HAP-1 (cell line): ENCODE measurements around the gene POM121.
A peak's percentile ranks its signal among the peaks of the same experiment; 100 is the strongest.
"Not testable (repeated sequence)": the region's sequence is repeated elsewhere in the genome, so short reads cannot be mapped to it uniquely, and the experiment has no call there.

Source experiments
- DNase-seq, 2 experiments: peaks; one replicate each; pipeline ENCODE4 v3.0.0-alpha.2; 2016 to 2020; ENCODE audit warnings: low spot score in 2 of 2
- H3K27me3 ChIP-seq: fragments of 250-450 bp; sonication (Bioruptor Pico); 2 replicates; pipeline ENCODE4 v1.5.1; 2020; ENCODE audit warnings: low read depth, mild to moderate bottlenecking, moderate library complexity
- H3K36me3 ChIP-seq: fragments of 250-450 bp; sonication (Bioruptor Pico); replicated peaks from 2 replicates; pipeline ENCODE4 v1.5.1; 2020; ENCODE audit warnings: mild to moderate bottlenecking
- H3K4me1 ChIP-seq: fragments of 250-450 bp; sonication (Bioruptor Pico); 2 replicates; pipeline ENCODE4 v1.5.1; 2020; ENCODE audit warnings: mild to moderate bottlenecking
- H3K4me3 ChIP-seq: fragments of 250-450 bp; sonication (Bioruptor Pico); 2 replicates; pipeline ENCODE4 v1.5.1; 2020; ENCODE audit warnings: mild to moderate bottlenecking, moderate library complexity
- H3K9me3 ChIP-seq: fragments of 250-450 bp; sonication (Bioruptor Pico); 2 replicates; pipeline ENCODE4 v1.5.1; 2020; ENCODE audit warnings: mild to moderate bottlenecking, moderate library complexity
- in situ Hi-C: fragments of 300-500 bp; cut with MboI; formaldehyde crosslinking; loops from 3 replicates; pipeline ENCODE4 v1.14.3; 2020; ENCODE audit warnings: low sequenced_read_pairs, inconsistent platforms, mixed read lengths

Gene POM121

DNA sequence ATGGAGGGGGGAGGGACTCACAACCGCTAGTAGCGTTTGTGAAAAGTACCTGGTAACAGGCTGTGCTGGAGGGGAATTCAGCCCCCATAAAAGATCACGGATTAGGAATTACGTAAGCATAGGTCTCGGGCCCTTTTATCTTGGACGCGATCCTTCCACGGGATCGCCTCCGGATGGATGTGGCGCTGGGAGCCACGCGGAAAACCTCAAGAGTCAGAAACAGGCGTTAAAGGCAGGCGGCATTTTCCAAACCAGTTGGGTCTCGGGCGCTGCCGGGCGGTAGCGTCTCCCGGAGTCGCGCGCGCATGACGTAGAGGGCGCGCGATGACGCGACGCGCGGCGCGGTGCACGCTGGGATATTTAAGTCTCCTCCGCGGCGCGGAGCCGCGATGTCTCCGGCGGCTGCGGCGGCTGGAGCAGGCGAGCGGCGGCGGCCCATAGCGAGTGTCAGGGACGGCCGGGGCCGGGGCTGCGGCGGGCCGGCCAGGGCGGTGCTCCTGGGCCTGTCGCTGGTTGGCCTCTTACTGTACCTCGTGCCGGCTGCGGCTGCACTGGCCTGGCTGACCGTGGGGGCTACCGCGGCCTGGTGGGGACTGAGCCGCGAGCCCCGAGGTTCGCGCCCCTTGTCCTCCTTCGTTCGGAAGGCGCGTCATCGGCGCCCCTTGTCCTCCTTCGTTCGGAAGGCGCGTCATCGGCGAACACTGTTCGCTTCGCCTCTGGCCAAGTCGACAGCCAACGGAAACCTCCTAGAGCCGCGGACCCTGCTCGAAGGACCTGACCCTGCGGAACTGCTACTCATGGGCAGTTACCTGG lies at the start of gene POM121:
TSS of gene POM121 (plus strand) at position 363 of the 813 bp plus-strand sequence. CDS start at position 390, 27 bp downstream.
- peaks cover 37% of the 10 kb centered on the region for H3K36me3 ChIP-seq
- peak within 1 kb of the TSS; percentile 83 for H3K4me3 ChIP-seq
- no peaks in the 10 kb centered on the region for H3K9me3 ChIP-seq
- peak; percentile 45 to 86 for DNase-seq
- in situ Hi-C loops: loop anchor here (10.0 kb wide), 1 partner anchor 100 kb away; the partner anchor contains the start of gene TYW1B
- H3K27me3 ChIP-seq: no peaks in the 10 kb centered on the region
- H3K4me1 ChIP-seq: peaks cover 3% of the 10 kb centered on the region

DNA sequence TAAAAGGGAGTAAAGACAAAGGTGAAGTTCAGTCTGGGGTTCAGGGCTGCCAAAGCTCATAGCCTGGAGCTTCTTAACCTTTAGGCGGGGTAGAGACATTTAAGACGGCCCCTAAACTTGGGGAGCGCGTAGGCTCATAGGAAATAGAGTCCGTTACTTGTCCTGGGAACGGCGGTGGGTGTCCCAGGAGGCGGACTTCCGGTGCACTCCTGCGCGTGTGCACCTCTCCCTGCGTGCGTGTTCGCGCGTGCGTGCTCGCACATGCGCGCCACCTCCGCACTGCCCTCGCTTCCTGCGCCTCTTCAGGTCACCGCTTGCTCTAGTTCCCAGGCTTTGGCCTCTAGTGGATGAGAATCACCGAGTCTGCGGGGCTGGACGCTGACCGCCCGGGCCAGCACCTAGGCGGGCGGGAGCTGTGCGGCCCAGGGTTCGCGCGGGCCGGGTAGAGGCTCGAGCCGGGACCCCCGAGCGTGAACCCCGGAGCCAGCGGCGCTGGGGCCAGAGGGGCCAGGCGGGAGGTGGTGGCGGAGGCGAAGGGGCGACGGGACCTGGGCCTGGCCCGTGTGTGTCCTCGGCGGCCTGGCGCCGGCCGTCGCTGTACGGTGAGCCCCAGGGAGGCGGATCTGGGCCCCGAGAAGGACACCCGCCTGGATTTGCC lies 45.7 kb upstream of the POM121 start:
- in situ Hi-C loops, H3K9me3 ChIP-seq, H3K27me3 ChIP-seq: not testable (repeated sequence)

DNA sequence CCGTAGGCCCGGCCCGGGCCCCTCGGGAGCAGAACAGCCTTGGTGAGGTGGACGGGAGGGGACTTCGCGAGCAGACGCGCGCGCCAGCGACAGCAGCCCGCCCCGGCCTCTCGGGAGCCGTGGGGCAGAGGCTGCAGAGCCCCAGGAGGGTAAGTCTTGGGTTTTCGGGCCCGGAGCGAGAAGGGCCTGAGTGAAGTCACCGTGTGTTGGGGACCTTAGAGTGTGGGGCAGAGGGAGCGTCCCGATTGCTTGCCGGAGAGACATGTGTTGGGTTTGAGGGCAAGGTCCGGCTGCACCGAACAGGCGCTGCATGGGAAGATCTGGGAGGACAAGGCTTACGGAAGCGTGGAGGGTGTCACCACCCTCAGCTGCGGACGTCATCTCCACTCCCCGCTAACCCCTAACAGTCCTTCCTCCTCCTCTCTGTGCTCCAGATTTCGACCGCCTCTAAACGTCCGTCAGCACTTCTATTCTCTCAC lies 45.1 kb upstream of the POM121 start:
- H3K9me3 ChIP-seq, H3K36me3 ChIP-seq, H3K4me1 ChIP-seq, in situ Hi-C loops, H3K27me3 ChIP-seq: not testable (repeated sequence)
- peak overlapping the region; percentile 59 for H3K4me3 ChIP-seq
- DNase-seq: peak; percentile 20 to 56

More for the DNA sequence above, 45.7 kb upstream of the POM121 start:
- H3K4me3 ChIP-seq: peak overlapping the region; percentile 59
- peak; percentile 73 to 90 for DNase-seq
- H3K36me3 ChIP-seq, H3K4me1 ChIP-seq: not testable (repeated sequence)

DNA sequence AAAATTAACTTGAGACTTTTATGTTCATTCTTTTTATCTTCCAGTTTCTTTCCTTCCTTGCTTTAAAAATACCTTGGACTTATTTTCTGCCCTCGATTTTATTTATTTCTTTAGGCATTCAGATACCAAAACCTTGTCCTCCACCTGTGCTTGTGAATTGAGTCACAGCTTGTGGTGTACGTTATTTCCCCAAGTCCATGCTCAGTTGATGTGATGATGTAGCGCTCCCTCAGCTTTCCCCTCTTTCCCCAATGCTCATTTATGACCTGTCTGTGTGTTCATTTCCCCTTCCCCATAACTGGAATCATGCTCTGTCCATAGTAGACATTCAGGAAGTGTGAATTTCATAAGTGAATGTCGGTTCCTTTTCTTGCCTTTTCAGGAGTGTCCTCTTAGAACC lies 33.1 kb upstream of the POM121 start:
- H3K27me3 ChIP-seq, H3K4me1 ChIP-seq, H3K4me3 ChIP-seq, in situ Hi-C loops, H3K9me3 ChIP-seq, DNase-seq: not testable (repeated sequence)
- peaks cover 17% of the 10 kb centered on the region for H3K36me3 ChIP-seq

DNA sequence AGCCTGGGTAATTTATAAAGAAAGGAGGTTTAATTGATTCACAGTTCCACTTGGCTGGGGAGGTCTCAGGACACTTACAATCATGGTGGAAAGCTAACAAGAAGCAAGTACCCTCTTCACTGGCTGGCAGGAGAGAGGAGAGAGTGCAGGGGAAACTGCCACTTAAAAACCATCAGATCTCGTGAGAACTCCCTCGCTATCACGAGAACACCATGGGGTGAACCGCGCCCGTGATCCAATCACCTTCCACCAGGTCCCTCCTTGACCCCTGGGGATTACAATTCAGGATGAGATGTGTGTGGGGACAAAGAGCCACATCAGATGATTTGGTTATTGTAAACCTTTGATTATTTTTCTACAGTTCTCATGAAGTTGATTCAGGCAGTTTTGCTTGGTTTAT lies 20.2 kb upstream of the POM121 start:
- H3K36me3 ChIP-seq: peaks cover 27% of the 10 kb centered on the region
- in situ Hi-C loops, H3K4me3 ChIP-seq, H3K27me3 ChIP-seq, H3K9me3 ChIP-seq, H3K4me1 ChIP-seq, DNase-seq: not testable (repeated sequence)

DNA sequence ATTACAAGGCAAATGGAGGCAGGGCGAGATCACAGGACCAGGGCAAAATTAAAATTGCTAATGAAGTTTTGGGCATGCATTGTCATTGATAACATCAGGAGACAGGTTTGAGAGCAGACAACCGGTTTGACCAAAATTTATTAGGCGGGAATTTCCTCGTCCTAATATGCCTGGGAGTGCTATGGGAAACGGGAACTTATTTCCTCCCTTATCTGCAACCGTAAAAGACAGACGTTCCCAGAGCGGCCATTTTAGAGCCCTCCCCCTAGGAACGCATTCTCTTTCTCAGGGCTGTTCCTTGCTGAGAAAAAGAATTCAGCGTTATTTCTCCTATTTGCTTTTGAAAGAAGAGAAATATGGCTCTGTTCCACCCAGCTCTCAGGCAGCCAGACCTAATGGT lies 16.5 kb upstream of the POM121 start:
- H3K4me1 ChIP-seq, H3K4me3 ChIP-seq, DNase-seq, in situ Hi-C loops, H3K9me3 ChIP-seq, H3K27me3 ChIP-seq: not testable (repeated sequence)
- peaks cover 11% of the 10 kb centered on the region for H3K36me3 ChIP-seq

DNA sequence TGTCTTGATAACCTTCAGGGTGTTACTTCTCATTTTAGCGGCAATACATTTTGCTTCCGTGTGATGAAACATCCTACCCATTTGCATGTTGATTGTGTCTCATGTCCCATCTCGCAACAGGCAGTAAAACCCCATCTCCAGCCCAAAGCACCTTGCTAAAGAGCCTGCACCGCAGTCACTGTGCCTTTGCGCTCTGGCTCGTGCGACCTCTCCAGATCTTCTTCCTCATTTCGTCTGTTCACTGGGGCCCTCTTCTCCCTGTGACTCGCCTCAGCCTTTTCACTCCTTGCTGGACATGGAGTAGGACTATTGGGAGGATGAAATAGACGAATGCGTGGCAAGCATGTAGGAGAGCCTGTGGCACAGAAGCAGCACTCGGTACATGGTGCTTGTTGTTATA lies 13.5 kb upstream of the POM121 start:
- H3K9me3 ChIP-seq, H3K27me3 ChIP-seq, H3K4me3 ChIP-seq, H3K4me1 ChIP-seq, in situ Hi-C loops, DNase-seq: not testable (repeated sequence)
- H3K36me3 ChIP-seq: peaks cover 19% of the 10 kb centered on the region

DNA sequence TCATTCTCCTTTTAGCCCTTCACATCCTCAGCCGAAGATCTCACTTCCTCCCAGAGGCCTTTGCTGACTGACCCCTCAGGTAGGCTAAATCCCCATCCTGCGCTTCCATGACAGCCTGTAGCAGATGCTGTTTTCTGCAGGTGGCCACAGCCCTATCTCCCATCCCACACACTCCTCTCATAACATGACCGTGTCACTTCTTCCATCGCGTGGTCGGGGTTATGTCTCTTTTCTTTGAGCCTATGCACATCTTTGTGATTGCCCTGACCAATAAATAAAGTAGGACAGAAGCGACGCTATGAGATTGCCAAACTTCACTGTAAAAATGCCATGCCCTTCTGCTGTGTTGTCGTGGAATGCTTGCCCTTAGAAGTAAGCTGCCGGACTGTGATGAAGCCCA lies 11.1 kb upstream of the POM121 start:
- H3K9me3 ChIP-seq, H3K4me1 ChIP-seq, H3K4me3 ChIP-seq, DNase-seq, in situ Hi-C loops, H3K27me3 ChIP-seq: not testable (repeated sequence)
- H3K36me3 ChIP-seq: peaks cover 13% of the 10 kb centered on the region

DNA sequence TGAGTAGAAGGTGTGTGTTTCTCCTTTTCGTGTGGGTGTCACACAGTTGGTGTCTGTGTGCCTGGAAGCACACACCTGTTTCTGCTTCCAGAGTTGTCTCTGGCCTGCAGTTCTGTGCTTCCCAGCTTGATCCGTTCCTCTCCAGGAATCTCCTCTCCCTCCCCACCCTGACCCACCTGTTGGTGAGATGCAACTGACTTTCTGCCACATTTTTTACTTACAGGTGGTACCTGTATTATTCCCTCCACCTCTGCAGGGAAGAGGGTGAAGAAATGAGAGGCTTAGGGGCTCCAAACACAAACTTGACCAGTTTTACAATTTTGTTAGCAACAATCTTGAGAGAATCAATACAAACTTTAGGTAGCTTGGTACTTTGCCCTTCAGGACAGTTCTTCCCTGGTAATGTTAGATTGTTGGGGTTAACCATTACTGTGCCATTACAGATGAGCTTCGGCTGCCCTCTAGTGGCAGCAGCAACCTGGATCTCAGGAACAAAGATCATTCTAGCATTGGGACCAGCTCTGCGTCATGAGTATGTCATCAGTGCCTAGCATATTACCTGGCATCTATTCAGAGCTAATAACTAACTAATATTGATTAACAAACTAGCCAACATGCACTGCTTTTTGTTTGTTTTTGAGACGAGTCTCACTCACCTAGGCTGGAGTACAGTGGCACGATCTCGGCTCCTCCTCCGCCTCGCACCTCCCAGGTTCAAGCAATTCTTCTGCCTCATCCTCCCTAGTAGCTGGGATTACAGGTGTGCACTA lies 10.0 kb upstream of the POM121 start:
- H3K4me3 ChIP-seq, H3K9me3 ChIP-seq, H3K27me3 ChIP-seq, H3K4me1 ChIP-seq, in situ Hi-C loops: not testable (repeated sequence)
- DNase-seq: peak in 1 of 2 experiments; percentile 69
- peaks cover 13% of the 10 kb centered on the region for H3K36me3 ChIP-seq

DNA sequence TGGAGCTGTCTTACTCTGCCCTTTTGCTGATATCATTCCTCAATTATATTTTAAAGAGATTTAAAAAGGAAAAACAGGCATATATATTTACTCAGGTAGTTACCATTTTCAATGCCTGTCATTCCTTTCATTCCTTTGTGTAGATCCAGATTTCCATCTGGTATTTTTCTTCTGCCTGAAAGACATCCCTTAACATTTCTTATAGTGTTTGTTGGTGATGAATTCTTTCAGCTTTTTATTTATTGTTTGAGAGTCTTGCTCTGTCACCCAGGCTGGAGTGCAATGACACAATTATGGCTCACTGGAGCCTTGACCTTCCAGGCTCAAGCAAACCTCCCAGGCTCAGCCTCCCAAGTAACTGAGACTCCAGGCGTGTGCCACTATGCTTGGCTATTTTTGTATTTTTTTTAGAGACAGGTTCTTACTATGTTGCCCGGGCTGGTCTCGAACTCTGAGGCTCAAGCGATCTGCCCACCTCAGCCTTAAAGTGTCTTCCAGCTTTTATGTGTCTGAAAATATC lies 5.6 kb upstream of the POM121 start:
- Histone ChIP-seq H3K4me1 (no peaks in the 10 kb centered on the region), H3K27me3 (no peaks in the 10 kb centered on the region), H3K36me3 (peaks cover 9% of the 10 kb centered on the region), H3K4me3 (no peak overlapping the region), H3K9me3 (no peaks in the 10 kb centered on the region)
- in situ Hi-C loops: no loop called here
- DNase-seq: no peak

DNA sequence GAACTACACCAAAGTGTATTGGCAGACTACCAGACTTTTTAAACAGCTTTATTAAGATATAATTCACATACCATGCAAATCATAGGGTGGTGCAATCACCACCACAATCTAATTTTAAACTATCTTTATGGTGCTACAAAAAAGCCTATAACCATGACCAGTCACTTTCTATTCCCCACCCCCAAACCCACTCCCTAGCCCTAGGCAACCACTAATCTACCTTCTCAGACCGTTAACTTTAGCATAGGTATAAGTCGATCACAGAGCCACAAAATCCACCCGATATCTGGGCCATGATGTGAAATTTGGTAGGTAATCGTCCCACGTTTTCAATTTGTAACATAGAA lies 536 bp upstream of the POM121 start:
- peaks cover 3% of the 10 kb centered on the region for H3K4me1 ChIP-seq
- no peaks in the 10 kb centered on the region for H3K9me3 ChIP-seq
- no peaks in the 10 kb centered on the region for H3K27me3 ChIP-seq
- H3K4me3 ChIP-seq: peak overlapping the region; percentile 83
- peak; percentile 48 to 53 for DNase-seq
- peaks cover 33% of the 10 kb centered on the region for H3K36me3 ChIP-seq
- in situ Hi-C loops: loop anchor here (10.0 kb wide), 1 partner anchor 100 kb away; the partner anchor contains the start of gene TYW1B

DNA sequence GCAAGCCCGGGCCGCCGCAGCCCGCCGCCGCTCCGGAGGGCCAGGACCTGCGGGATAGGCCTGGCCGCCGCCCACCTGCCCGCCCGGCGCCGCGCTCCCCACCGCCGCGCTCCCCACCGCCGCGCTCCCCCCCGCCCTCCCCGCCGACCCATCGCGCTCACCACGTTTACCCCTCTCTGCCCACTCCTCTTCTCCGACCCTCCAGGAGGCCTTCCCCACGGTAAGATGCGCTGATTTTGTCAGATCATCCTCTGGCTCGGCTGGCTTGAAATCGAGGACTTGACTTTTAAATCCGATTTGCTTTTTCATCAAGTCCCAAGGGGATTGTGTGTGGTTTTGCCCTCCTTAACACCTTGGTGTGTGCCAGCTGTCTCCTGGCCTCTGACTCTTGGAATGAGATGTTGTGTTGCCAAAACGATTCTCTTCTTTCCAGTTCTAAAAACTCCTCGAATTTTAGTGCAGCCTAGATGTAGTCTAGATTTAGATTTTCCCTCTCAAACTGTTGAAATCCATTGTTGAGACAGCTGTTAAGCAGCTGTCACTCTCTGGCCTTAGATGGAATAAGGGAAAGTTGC lies 738 bp downstream of the POM121 start:
- Histone ChIP-seq H3K36me3 (peaks cover 44% of the 10 kb centered on the region), H3K4me1 (peaks cover 3% of the 10 kb centered on the region), H3K4me3 (peak overlapping the region; percentile 83), H3K27me3 (no peaks in the 10 kb centered on the region), H3K9me3 (no peaks in the 10 kb centered on the region)
- no peak for DNase-seq
- in situ Hi-C loops: loop anchor here (10.0 kb wide), 1 partner anchor 101 kb away; the partner anchor contains the start of gene TYW1B

DNA sequence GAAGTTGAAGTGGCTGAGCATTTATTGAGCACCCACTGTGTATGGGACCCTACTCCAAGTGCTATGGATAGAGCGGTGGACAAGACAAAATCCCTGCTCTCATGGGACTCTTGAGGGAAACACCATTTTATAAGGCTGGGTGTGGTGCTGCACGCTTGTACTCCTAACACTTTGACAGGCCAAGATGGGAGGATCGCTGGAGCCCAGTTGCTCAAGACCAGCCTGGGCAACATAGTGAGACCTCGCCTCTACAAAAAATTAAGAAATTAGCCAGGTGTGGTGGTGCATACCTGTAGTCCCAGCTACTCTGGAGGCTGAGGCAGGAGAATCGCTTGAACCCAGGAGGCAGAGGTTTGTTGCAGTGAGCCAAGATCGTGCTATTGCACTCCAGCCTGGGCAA lies 2.9 kb downstream of the POM121 start:
- not testable (repeated sequence) for H3K27me3 ChIP-seq, H3K4me3 ChIP-seq, H3K9me3 ChIP-seq, DNase-seq, H3K4me1 ChIP-seq
- in situ Hi-C loops: loop anchor here (10.0 kb wide), 1 partner anchor 103 kb away; the partner anchor contains the start of gene TYW1B
- peaks cover 52% of the 10 kb centered on the region for H3K36me3 ChIP-seq
